Kidney tubule cell (primary cell): ENCODE results near the gene HPS1.

Experiments
- DNase-seq: peaks from one replicate; pipeline ENCODE4 v3.0.0-alpha.2; 2018; ENCODE audit warnings: low spot score

HPS1 gene

GRCh38 chr10:98463976-98464754, 17.4 kb upstream of the HPS1 start:
- no peak for DNase-seq

- no peak for DNase-seq
These were observed 16.3 kb upstream of the HPS1 start for GRCh38 chr10:98463016-98463415.

DNA sequence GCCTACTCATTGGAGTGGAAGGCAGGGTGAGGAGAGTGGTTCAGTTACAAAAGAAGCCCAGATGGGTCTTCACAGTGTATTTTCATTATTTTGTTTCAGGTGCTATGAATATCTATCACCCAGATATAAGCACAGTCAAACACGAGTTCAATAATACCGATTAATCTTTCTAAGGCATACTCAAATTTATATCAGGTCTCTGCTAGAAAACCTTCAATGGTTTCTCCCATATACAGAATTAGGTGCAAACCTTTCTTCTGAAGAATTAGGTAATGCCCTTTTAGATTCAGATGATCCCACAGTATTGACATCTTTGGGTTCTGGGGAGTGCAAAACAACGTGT, 14.7 kb upstream of the HPS1 start:
- DNase-seq: no peak

DNA sequence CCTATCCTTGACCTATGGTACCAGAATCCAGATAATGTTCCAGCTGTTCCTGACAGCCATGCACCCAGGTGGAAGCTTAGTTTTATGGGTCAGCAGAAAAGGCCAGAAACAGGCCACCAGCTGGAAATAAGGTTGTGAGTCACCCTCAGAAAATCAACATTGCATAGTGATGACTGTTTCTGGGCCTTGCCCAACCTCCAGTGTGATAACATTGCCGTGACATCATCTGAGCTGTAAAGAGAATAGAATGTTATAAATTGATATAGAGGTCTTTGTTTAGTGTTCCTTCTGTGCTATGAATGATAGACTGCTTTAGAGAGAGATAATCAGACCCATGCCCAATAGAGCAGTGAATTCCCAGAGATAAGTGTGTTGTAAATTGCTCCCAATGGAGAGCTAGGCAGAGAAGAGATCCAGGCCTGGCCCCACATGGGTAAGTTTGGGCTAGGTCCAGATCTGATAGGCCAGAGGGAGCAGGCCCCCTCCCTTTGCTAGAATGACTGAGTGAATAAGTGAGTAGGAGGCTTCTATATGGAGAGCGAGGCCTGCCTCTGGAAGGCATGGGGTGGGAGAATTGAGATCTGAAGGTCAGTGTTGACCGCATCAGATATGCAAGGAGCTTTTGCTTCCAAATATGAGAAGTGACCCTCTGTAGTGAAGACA, 14.2 kb upstream of the HPS1 start:
- DNase-seq: peak; percentile 92

DNA sequence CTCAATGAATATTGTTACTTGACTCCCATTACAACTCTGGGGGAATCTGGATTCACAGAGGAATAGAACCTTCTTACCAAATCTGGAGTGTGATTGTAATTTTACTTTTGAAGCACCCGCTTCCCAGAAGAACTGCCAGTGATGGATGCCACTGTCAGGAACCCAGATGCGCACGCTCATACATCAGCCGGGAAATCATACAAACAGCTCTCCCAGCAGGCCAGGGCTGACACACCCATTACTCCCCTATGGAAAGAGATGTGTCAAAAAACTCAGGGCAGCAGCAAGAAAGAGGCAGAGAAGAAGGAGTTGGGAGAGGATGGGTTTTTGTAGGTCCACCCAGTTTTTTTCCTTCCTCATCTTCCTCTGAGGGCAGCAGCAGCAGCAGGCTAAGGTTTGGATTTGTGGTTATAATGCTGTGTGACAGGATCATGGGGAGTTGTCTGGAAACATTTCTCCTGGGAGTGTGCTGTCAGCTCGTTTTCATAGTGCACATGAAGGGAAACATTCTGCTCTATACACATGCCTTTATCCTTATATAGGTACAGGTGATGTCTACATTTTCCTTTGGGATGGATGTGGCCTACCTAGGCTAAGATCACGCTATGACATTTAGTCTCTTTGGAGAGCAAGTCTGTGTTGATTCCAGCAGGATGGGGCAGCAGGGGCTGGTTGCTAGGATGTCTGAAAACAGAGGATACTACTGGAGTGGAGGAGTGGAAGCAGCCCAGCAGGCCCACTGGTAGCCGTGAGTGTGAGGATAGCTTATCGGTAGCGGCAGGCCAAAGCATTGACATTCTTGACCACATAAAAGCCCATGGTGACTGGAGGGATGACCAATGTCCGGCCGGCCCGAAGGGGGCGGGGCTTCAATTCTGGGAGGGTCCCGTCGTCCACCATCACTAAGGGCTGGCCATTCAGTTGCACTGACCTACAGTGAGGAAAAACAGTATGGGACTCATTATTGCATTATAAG, 12.4 kb upstream of the HPS1 start:
- no peak for DNase-seq

DNA sequence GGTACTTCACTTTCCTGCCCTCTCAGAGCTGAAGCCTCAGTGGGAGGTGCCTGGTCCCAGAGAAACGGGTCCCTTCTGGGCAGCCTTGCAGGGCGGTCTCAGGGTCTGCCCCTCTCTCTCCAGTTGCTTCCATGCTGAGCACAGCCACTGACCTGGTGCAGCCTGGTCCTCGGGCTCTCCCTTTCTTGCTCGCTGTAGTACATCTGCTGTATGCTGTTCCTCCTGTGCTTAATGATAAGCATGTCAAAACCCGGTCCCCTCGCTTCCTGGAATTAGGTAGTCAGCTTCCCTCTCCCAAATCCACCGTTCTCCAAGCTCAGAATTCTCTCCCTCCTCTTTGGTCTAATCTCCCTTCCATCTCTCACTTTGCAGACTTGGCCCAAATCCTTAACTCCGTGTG, 11.0 kb upstream of the HPS1 start:
- DNase-seq: no peak

DNA sequence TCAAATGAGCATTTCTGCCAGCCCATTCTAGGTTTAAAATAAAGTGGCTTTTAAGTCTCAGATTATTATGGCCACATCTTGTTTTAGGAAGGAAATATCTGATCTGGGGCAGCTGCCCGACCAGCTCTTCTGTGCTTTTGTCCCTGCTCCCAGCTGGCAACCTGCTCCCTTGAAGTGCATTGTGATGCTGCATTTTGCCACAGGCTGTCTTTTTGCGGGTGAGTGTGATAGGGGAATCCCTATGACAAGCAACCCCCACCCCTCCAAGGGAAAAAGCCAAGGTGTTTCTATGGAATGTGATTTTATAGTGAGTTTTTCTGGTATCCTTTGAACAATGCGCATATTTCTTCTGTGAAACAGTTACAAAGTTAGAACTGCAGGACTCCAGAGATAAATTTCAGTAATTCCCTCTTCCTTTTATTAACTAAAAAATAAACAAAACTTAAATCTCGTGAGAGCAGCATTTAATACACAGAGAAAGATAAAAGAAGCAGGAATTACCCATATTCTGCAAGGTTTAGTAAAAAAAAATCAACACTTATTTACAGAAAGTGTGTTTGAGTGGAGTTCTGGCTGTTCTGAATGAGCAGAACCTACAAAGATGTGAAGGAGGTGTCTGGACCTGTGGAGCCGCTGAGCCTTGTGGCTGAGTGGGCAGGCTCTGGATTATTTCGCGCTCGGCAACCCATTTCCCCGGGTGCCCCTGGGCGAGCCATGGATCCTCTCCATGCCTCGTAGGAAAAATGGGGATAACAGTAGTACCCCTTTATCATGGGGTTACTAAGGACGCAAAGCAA, 10.1 kb upstream of the HPS1 start:
- DNase-seq: no peak

DNA sequence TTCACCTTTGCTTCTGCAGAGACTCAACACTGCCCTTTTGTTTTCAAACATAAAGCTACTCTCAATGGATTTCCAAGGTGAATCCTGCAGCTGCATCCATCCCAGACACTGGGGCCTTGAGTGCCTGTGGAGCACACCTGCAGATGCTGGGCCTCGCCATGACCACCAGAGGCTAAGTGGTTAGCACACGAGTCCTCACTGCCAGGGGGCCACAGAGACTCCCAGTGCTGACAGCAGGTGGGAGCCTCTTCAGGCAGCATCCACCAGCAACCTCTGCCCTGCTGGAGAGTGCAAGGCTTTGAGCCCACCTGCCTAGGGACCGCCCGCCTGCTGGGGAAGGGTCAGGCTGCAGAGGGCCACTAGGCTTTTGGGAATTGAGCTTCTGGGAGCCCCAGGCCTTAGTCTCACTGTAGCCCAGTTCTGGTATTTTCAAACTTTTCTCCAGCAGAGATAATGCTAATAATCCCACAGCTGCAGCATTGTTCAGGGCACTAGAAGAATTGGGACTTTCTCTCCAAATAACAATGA, 9.4 kb upstream of the HPS1 start:
- no peak for DNase-seq

DNA sequence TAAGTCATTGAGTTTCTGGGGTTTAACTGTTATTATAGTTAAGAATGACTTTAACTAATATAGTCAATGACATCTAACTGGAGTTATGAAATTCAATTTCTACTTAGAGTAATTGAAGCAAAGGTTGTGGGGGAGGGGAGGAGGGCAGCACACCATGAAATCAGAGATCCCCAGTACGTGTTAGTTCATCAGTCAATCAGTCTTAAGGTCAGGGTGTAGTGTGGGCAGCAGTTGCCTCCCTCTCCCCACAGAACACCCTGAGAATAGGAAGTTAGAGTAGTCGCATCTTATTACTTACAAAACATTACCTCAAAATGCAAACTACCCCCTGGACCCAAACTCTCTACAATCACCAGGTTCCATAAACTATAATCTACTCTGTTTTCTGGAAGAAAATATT, 7.0 kb upstream of the HPS1 start:
- no peak for DNase-seq

- no peak for DNase-seq
These were observed 3.9 kb upstream of the HPS1 start for GRCh38 chr10:98450618-98451017.

DNA sequence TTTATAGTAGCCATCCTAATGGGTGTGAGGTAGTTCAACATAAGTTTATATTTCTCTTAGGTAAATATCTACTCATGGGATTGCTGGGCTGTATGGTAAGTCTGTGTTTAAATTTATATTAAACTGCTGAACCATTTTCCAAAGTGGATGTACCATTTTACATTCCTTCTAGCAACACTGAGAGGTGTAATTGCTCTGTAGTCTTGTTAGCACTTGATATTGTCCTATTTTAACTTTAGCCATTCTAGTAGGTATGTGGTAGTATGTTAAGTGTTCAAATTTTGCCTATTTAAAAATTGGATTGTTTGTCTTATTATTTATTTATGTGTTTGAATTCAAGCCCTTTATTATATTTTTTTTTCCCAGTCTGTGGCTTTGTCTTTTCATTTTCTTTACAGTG, 2.6 kb upstream of the HPS1 start:
- no peak for DNase-seq

- peak; percentile 32 for DNase-seq
These were observed 529 bp downstream of the HPS1 start for GRCh38 chr10:98446151-98446660.

GRCh38 chr10:98445200-98445812, 1.4 kb downstream of the HPS1 start:
- DNase-seq: no peak

DNA sequence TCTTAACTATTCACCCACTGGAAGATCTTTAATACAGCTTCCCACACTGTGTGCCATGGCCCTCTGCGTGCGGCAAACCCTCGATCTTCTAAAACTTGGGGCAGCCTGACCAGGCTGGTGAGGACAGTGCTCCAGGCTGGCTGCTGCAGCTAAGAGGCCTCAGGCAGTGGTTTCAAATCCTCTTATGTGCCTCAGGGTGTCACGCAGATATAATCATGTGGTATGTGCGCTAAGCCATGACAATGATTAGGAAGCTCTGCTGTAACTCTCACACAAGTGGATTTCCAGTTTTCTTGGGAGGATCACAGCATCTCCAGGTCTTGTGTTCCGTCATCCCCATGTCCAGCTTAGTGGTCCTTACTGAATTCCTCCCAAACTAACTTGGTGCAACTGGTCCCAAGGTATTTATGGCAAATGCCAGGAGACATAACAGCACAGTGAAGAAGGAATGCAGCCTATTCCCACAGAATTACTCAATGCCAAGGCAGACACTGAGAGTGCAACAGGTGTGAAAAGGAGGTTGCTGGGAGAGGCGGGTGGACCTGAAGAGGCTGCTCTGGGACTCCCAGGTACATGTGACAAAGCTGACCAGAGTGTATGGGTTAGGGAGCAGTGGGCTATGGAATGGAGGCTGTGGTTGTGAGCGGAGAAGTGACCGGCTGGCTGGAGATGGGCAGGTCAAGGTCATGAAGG, 2.3 kb downstream of the HPS1 start:
- DNase-seq: peak; percentile 77

- no peak for DNase-seq
These were observed 8.0 kb downstream of the HPS1 start for GRCh38 chr10:98438715-98439114.

- DNase-seq: no peak
These were observed 10.0 kb downstream of the HPS1 start for GRCh38 chr10:98436704-98437103.

DNA sequence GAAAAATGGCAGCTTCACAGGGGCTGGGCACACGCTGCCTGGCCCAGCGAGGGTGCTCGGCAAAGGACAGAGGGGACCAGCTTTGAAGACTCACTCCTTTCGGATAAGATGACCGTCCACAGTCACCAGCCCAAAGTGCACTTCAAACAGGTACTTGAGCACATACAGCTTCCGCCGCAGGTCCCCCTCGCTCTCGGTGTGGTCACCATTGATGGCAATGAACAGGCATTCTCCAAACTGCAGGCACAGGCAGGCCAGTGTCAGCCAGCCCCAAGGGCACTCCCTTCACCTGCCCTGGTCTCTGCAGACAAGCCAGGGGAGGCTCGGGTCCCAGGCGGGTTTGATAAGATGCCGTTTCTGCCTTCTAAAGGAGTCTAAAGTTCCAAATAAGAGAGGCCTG, 11.6 kb downstream of the HPS1 start:
- no peak for DNase-seq

DNA sequence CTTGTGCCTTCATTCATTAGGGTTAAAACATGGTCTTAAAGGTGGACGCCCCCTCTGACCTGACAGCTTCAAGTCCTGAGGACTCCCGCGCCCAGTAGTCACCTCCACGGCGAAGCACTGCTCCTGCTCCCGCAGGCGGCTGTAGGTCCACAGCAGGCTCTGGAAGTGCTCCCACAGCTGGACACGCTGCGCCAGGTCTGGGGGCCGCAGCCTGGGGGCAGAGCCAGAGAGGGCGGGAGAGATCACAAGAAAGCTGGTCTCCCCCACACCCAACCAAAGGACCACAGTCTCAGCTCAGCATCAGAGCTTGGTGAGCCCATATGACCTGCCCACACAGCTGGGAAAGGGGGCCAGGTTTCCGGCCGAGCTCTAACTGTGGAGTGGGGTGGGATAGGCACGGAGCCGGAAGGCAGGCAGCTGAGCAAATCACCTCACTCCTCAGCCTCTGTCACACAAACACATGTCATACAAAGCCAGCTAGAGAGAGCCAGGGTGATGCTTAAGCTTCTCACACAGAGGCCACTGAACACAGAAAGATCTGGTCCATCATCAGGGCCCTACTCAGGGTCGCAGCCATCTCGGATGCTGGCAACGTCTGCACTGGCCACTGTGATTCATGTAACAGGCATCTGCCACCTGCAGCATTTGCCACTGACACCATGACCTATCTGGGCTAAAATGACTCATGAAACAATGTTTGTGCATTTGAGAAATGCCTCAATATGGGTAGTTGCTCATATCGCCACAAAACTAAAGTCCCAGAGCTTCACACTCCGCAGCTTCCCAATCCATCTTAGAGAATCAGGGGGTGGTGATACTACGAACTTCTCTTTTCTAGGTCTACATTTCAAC, 12.6 kb downstream of the HPS1 start:
- DNase-seq: peak; percentile 89

DNA sequence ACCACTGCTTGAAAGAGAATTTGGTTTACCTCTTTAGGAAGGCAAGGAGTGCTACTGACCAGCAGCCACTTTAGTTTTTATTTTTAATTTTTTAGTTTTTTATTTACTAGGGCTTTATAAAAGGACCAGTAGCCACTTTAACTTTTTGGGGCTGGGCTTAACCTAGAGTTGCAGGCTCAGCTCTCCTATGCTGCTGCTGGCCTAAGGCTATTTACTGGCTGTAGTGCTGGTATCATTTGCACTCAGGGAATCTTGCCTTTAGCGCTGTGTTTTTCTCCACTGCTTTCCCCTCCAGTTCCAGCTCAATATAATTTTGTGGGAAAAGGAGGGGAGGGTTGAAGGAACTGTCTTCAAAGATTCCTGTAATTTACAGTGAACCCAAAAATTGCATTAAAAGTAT, 13.4 kb downstream of the HPS1 start:
- no peak for DNase-seq
